Measurements from ENCODE around the gene ATP13A3.

ATP13A3 gene

DNA sequence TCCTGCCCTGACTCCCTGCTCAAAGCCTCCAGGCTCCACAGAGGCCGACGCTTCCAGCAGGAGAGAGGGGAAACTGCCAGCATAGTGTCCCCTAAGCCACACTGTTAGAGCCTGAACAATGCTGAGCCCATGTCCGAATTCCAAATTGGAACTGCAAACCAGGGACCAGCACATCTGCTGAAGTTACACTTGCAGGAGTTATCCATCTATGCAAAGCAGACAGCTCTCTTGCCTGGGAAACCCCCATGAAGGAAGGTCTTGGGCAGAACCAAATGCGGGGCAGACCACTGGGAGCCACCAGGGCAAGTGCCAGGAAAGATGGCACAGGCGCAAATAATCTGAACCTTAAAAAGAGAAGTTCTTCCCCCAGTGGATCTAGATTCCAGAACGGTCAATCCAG, 117.9 kb downstream of the ATP13A3 start:
- ATAC-seq, result no peak

DNA sequence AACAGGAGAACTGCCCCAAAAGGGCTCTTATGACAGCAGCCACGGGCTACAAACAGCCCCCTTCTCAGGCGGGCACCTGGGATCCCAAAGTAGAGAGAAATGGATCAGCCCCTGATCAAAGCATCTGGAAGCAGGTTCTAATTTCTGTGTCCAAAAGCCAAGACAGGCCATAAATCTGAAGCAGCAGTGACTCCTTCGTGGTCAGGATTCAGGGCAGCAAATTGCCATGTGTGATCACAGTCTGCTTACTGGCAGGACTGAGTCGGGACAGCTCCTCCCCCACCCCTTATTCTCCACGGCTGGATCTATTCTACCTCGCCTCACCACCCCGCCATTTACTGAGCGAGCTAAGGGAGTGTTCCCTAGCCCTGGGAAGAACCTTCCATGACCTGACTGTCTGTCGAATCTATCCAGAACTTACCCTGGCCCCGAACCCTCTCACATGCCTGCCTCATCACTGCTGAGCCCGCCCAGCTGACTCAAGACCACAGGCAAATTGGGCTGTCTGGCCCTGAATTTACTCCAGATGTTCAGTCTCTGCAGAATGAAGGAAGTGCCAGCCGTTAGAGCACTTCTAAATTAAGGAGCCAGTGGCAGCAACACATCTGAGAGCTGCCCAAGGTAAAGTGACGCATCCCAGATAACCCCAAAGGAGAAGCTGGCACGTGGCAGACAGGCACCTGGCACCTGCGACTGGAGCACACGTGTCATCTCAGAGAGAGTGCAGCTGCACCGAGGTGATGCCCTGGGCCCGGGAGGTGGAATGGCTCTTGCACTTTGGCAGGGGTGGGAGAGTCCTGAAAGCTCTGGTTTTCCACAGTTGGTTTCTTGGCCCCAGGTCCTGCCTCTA, 118.6 kb downstream of the ATP13A3 start:
- no peak for ATAC-seq

GRCh38 chr3:194365978-194366490, 120.8 kb downstream of the ATP13A3 start:
- no peak for ATAC-seq

GRCh38 chr3:194365526-194365925, 121.3 kb downstream of the ATP13A3 start:
- ATAC-seq, result no peak

DNA sequence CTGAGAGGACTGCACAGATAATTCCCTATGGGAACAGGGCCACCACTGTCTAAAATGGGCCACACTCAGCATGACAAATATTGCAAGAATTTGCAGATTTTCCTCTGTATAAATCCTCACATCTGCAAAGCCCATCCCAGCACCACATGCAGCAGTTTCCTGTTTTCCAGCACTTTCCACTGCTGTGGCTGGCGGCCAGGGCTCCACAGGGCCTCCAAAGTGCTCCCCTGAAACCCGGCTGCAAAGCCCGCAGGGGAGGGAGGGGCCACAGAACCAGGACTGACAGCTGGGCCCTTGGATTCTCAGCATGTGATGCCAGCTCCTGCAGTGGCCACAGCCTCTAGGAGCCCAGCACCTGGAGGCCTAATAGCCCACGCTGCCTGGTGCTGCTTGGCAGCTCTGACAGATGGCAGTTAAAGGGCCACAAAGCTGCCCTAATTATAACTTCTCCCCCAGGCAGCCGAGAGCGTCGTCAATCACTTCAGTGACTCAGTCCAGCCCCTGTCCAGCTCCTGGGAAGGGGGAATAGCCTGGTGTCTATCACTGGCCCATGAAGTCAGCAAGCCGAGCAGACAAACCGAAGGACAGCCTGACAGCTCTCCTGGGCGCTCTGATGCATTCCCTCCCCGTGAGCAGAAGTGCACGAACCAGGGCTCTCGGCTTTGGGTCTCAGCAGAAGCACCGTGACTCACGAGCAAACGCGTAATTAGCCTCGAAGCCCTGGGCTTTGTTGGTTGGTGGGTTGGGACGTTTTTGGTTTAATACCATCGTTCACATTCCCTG, 122.0 kb downstream of the ATP13A3 start:
- no peak for ATAC-seq

- ATAC-seq, result no peak
Measured at GRCh38 chr3:194364314-194364651, 122.5 kb downstream of the ATP13A3 start.

DNA sequence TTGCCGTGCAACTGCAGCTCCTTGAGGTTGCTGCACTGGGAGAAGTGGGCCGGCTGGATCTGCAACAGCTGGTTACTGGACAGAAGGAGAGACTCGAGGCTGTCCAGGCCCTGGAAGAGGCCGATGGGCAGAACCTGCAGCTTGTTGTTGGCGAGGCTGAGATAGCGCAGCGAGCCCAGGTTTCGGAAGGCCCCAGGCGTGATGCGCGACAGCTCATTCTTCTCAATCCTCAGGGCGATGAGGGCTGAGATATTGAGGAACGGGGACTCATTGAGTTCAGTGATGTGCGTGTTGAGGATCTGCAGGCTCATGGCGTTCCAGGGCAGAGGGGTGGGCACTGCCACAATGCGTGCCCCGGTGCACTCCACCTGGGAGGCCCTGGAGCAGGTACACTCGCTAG, 126.2 kb downstream of the ATP13A3 start:
- no peak for ATAC-seq

- no peak for ATAC-seq
Measured at GRCh38 chr3:194357681-194358080, 129.1 kb downstream of the ATP13A3 start.

GRCh38 chr3:194355379-194355778, 131.4 kb downstream of the ATP13A3 start:
- no peak for ATAC-seq

DNA sequence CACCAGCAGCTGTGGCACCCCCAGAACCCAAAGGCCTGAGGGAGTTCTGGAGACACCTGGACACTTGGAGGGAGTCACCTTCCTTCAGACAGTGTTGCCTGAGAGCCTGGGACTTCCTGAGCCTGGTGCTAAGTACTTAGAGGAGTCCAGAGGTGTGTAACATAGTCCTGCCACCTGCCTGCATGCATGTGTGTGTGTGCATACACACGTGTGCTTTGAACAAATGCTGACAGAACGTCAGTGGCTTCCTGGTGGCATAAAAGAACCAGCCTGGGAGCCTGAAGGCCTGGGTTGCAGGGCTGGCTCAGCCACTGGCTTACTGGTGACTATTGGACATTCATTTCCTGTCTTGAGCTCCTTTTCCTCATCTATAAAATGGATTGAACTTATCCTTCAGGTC, 132.5 kb downstream of the ATP13A3 start:
- ATAC-seq, result no peak

Data from activated CD4-positive, CD25-positive, alpha-beta regulatory T cell treated with anti-CD3 and anti-CD28 coated beads, Interleukin-2, amount 50 U/mL, for 24 hours (primary cell).